SIG-M5 treated with dmso at 0.1 percent for 504 hours (cell line): Measurements from ENCODE around the gene CHN2.

ENCODE experiments used
- DNase-seq: peaks from one replicate; lab custom pipeline; 2025; ENCODE audit not compliant: unreplicated experiment; lab: John Stamatoyannopoulos, UW

The CHN2 gene

DNA sequence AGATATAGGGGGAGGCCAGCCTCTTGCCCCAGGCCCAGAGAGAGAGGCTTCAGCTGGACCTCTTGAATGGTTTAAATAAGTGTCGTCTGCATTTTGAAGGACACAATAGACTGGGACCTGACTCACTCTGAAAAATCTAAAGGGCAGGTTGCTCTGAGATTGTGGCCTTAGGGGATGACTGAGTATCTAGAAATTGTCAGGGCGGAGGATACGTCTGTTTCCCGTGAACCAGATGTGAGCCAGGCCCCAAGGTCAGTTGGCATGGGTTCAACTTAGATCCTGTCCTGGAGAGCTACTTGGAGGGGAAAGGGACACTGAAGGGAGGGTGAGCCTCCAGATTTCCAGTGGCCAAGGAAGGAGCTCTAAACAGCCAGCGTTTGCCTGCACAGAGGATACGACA, 110.2 kb downstream of the CHN2 start:
- DNase-seq, result no peak

DNA sequence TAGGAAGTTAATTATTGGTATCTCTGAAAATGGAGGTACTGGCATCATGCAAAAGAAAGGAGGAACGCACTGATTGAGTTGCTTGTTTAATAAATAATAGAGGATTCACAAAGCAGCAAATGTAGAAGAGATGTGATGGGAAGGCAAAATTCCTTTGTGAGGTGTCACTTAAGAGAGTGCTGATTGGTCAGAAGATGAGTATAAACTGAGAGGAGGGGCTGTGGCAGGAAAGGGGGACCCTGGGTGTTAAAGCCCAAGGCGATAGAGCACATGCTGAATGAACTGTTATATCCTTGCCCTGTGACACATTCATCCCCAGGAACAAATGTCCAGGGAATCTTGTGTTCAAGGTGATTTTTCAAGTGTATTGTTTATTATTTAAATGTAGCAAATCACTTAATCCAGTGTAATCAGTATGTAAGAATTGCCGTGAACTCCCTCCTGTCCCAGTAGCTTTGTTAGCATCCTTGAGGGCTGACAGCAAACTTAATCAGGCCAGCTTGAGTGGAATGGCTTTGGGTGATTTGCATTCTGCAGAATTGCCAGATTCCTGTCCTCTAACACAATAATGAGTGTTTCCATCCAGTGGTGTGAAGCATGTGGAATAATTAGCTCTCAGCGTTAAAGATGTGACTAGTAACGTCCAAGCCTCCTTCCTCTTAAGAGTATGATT, 111.9 kb downstream of the CHN2 start:
- DNase-seq, result no peak

DNA sequence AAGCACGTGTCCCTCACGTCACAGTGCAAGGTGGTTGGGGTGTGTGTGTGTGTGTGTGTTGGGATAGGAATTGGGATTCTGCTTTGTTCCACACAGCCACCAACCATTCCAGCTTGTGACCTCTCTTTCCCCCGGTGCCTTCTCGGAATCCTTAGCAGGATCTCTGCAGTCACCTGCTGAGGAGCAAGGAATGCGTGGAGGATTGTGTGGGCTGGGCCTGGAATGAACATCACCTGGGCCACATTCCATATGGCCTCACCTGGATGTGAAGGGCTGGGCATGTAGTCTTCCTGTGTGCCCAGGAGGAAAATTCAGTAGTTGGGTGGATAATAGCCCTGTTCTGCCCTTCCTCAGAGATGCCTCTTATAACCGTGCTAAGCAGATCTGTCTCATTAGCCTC, 113.8 kb downstream of the CHN2 start:
- DNase-seq, result no peak

DNA sequence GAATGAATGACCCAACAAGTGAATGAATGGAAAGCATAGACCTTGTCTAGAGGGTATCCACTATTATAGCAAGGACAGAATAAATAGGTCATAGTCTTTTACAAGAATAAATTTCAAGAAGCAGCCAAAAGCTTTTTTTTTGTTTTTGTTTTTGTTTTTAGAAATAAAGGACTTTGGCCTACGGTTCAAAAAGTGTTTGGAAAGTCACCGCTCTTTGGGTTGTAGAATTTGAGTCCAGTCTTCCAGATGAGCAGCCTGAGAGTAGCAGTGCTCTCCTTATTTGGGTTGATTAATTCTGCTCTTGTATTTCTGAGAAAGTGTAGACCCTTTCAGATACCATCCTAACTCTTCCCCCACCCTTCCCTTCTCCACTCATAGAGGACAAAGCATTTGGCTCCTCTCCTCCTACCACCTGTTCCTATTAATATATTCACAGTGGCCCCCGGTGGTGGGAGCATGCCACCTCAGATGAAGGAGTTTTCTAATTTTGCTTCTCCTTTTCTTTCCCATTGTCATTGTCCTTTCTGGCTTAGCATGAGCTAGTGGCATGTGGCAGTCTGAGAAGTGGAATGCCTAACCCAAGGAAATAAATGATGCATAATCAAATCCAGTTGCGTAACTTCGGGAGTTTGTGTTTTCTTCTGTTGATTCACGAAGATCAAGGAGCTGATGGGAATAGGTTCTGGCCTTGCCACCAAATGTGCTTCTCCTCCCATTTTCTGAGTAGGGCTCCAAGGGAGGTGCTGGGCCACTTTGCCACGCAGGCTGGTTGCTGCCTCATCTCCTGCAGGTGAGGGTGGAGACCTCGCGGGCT, 114.7 kb downstream of the CHN2 start:
- no peak for DNase-seq

DNA sequence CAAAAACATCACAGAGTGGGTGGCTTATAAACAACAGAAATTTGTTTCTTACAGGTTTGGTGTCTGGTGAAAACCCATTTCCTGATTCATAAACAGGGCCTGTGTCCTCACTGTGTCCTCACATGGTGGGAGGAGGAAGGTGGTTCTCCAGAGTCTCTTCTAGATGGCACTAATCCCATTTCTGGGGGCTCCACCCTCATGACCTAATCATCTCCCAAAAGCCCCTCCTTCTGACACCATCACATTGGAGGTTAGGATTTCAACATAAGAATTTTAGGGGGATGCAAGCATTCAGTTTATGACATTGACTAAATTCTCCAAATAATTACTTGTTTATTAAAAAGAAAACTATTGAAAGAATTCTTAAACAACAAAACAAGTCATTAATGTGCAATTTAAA, 116.0 kb downstream of the CHN2 start:
- DNase-seq, result no peak

DNA sequence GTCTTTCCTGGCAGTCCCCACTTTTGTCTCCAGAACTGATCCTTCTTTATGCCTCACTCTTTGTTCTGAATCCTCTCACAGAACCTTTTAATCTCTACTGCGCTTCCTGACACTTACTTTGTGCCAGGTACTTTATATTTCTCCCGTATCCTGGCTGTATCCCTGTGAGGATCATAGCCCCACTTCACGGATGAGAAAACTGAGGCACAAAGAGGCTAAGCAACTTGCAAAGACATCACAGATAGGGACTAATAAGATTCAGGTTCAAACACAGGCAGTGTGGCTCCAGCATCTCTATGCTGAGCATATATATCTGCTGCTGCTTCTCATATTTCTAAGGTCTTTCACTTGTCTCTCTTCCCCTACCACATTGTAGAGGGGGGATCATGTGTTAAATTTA, 116.7 kb downstream of the CHN2 start:
- DNase-seq, result no peak

DNA sequence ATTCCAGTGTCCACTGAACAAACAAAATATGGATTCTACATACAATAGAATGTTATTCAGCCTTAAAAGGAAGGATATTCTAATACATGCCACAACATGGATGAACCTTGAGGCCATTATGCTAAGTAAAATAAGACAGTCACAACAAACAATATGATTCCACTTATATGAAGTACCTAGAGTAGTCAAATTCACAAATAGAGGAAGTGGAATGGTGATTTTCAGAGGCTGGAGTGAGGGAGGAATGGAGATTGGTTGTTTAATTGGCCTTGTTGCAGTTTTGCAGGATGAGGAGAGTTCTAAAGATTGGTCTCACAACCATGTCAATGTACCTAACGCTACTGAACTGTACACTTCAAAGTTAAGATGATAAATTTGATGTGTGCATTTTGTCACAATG, 119.6 kb downstream of the CHN2 start:
- no peak for DNase-seq

DNA sequence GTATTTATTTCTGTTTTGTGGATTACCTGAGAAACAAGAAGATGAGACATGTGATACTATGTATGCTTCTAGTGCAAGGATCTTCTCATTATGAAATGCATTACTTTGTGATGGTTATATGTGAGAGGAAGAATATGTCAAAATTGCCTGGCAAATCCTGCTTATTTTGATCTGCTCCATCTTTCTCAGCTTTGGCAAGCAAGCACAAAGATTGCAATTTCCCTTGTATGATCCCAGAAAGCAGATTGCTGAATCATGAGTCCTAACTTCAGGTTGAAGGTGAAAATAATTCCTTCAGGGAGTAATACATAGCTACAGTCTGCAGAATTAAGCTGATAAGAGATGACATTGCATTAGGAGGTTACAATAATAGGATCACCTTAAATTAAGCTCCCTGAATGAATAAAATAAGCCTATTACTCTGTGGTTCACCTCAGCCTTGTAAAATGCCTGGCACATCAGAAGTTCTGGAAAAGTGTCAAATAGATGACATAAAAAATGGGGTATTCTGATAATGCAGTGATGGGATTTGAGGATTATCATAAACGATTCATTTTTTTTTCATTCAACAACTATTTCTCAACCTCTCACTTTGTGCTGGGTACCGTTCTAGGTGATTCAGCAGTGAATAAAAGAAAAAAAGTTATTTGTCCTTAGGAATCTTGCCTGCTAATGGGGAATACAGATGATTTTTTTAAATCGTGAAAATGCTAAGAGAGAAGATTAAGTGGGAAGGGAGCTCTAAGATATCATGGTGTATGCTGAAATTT, 120.7 kb downstream of the CHN2 start:
- DNase-seq, result no peak

DNA sequence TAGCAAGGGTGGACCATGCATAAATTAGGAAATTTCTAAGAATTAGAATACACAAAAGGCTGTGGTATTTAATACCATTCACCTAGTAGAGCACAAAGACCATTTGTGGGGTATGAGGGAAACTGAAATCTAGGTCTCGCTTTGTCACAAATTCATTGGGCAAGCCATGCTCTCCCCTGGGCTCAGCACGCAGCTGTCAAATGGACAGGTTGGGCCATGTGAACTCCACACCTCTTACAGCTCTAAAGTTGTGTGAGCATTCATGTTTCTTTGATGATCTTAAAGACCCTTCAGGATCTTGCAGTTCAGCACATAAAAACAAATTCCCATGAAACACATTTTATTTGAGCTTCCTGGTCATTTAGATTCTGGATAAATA, 121.3 kb downstream of the CHN2 start:
- DNase-seq, result no peak

DNA sequence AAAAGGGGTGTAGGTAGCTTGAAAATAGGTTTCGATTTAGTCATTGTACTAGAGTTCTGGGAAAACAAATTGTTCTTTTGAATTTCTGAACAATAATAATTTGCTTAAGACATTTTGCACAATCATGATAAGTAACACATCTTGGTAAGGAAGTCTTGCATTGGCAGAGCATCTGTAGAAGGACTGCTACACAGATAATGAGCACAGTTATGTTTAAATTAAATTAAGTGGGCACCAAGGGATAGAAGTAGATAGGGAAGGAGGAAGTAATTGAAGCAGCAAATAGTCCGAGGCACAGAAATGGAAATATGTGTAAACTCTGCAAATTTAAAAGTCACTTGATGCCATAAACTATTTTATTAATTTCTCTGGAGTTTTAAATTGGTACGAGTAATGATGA, 122.4 kb downstream of the CHN2 start:
- DNase-seq, result no peak

DNA sequence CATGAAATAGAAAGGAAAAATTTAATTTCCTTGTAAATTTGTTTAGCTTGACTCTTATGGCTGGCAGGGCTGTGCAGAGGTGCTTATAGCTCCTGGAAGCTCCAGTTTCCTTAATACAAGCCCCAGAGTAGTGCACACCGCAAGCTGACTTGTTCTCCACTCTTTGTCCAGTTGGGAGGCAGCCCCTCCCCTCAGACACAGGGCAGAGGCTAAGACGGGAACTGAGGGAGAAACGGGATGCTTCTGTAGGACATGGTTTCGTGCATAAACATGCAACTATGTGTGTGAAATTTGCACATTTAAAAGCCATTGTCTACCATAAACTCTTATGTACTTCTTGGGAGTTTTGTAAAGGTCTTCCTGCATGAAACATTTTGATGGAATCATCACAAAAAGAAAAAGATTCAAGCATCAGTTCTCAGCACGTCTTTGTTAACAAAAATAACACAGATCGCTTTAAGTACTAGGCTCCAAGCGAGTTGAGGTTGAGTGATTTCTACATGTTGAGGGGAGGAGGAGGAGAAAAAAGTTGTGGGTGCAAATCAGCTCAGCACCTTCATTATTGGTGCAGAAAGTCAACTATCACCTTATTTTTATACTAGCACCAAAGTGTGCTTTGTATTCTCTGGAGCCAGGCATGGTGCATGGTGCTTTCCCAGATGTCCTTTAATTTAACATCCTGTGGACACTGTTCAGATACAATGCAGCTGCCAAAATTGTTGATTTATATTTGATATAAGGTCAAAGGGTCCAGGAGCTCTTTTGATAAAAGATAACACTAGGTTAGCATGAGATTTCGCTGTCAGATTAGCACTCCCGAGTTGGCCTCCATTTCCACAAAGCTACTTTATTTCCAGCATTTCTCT, 124.5 kb downstream of the CHN2 start:
- no peak for DNase-seq

DNA sequence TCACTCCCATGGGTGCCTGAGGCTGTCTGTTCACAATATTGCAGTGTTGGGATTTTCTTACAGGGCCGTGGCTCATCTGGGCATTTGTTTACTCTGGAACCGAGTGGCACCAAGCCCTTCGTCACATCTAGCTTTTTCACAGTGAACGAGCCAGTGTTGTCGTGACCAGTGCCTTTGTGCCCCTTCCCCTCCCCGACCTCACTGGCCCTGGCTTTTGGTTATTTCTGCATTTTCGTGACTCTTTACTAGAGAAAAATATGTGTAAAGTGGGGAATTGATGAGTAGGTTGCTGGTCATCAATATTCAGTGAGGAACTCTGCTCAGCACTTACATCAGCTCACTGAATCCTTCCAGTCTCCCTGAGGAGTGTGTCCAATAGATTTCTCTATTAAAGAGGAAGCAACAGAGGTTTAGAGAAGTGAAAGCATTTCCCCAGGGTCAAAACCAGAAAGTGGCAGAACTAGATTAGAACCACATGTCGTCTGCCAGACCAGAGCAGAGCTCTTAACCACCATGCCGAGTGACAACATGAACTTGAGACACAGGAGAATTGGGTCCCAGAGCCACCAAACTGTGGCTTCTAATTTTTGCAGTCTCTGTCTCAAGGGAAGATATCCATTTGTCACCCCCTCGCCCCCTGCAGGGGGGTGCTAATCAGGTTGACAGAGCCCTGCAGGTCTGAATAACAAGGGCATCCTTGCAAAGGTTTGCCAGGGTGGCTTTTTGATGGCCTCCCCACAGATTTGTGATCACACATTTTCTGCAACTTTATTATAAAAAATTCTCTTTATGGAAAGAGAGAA, 125.3 kb downstream of the CHN2 start:
- DNase-seq, result peak; percentile 95

DNA sequence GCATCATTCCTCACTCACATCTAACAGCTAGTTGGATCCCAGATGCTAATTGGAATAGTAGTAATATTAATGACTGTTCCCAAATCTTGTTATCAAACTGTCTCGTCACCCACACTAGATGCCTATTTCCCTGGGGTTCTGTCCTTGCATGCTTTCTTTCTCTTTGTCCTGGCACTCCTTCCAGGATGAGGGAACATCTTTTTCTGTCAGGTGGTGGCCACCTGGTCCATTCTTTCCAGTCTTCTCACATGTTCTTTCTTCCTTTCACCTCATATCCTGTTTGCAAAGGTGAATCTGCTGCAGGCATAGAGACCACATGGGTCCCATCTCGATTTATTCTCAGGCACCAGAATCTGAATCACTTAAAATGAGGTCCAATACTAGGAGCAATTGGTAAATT, 126.0 kb downstream of the CHN2 start:
- no peak for DNase-seq

DNA sequence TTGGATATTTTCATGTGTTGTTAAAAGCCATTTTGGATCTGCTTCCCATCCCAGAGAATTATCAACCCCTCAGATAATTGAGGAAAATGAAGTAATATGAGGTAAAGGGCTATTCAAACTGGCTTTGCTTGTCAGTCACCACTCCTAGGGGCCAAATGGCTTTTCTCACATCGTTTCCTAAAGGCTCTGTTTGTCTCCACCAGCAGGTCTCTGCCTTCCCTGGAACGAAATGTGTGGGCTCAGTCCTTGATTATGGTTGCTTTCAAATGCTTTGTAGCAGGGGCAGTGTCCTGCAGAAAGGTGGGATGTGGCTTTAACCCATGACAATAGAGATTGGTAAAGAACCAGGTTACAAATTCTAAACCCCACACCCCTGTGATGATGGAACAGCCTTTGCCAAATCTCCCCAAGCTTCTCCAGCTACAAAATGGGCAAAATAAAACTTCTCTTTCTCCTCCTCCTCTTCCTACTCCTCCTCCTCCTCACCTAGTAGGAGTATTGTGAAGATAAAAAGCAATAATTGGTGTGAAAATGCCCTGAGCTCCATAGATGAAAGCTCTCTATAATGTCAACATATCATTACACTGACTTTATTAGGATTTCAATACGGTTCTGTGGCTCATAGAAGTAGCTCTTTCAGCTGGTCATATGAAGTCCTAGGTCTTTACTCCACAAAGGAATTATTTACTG, 127.6 kb downstream of the CHN2 start:
- no peak for DNase-seq

DNA sequence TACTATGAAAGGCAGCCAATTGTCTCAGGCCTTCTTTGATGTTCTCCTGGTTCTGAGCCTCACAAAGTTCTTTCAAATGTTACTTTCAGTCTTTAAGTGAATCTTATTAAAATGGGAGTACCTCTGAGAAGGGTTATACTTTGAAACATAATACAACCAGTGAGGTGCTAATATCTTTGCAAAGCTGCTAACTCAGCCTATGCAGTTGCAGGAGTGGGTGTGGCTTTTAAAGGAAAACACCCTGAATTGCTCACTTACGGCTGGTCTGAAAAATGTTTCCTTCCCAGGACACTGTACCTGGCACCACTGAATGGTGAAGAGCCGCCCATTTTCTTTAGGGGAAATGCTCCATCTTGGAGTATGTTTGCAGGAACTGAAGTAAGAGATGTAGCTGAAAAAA, 130.9 kb downstream of the CHN2 start:
- no peak for DNase-seq

DNA sequence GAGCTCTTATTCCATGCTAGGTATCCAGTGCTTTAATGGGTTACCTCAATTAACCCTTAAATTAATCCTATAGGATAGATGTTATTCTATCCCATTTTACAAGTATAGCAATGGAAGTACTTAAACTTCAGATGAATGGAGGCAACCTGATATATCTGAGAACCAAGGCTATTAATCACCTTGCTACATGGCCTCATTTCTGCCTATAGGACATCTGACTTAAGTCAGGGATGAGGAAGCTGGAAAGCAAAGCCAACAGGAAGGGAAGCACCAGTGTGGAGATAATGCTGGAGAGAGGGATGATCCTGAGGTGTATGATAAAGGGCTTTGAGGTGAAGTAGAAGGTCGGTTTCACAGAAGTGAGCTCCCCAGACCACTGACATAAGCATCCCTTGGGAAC, 132.3 kb downstream of the CHN2 start:
- no peak for DNase-seq

DNA sequence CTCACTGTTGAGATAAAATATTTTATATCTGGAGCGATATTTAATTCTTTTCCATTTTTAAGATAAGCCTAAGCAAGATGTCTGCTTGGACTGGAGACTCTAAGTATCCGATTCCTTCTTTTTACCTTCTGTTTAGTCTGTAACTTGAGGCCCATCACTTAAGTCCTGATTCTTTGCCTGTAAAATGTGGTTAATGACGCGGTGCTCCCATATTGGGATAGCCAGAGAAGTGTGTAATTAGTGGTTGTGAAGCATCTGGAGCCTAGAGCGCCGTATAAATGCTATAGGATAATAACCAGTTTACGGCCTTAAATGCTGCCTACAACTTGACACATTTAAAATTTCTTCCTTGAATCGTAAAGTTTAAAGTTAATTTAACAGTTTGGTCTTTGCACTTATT, 132.9 kb downstream of the CHN2 start:
- DNase-seq, result no peak

DNA sequence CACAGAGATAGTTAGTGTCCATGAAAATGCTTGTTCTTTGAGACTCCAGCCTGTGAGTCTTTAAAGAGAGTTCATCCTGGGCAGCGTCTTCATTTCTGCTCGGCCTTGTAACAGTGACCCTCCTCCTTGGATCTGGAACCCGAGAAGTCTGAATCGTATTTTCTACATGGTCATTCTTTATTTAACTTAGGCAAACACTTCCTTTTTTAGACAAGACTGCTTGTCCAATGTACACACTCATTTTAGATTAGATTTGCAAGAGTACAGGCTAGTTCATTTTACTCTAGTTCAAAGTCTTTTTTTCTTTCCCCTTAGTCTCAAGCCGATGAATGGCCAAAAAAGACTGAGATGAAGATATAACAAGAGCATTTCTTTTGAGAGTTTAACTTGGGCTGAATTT, 133.5 kb downstream of the CHN2 start:
- DNase-seq, result peak; percentile 47

DNA sequence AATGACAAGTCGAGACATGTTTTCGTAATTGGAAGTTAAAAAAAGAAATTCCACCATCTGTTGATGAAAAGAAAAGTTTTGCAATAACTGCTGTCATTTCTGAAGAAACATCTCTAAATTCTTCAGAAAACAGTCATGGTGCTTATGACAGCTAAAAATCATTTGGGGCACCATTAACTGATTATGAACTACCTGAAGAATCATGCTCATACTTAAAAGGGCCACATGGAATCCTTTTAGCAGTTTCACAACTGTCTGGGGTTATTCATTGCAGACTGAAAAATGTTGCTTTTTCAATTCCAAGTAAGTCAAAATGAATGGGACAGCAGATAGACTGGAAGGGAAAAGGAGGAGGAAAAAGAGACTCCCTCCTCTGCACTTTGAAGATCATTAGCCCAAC, 134.2 kb downstream of the CHN2 start:
- peak; percentile 67 for DNase-seq

DNA sequence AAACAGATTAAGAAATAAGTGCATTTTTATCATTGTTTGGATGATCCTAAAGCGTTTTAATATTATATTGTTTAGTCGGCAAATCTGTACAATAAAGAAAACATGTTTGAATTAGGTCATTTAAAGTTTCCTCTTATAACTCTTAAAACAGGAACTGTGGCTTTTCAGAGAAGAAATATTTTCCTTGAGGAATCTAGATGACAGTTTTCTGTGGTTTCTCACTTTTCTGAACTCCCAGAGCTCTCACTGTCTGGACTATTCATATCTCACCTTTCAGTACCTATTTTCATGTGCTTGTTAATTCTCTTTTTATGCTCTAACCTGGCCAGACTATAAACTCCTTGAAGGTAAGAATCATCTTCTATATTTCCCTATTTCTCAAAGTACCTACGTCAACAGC, 135.1 kb downstream of the CHN2 start:
- DNase-seq, result no peak
